ENCODE results near the gene ZNF354C. TPM values are rescaled to one million over a fixed set of nuclear protein-coding genes. Genes with fewer than 3 reads are reported as not detected.

ZNF354C gene
- total RNA-seq, 1 experiment from 2014 or later: not detected

- Histone ChIP-seq H3K4me3 (ENCODE audit: low read depth, low read length) (no peak overlapping the region), H3K27me3 (replicated peaks; ENCODE audit: control insufficient read depth, insufficient read depth, low read length) (no peaks in the 10 kb centered on the region), H3K4me1 (no peaks in the 10 kb centered on the region), H3K9me3 (peaks cover 20% of the 10 kb centered on the region), H3K36me3 (ENCODE audit: control insufficient read depth, insufficient read depth, low read length) (no peaks in the 10 kb centered on the region)
- BruUV-seq (replicated peaks): no TSS peak
- CTCF ChIA-PET: no interaction called here
- POLR2A ChIA-PET: no interaction called here
- Mint-ChIP-seq H3K27me3 (ENCODE audit: insufficient read depth, unreplicated experiment) (no peaks in the 10 kb centered on the region), H3K36me3 (ENCODE audit: insufficient read depth, unreplicated experiment) (no peaks in the 10 kb centered on the region), H3K27ac (ENCODE audit: unreplicated experiment) (no peak overlapping the region), H3K4me1 (ENCODE audit: low read depth, unreplicated experiment) (no peaks in the 10 kb centered on the region), H3K4me3 (ENCODE audit: unreplicated experiment) (no peak overlapping the region), H3K9me3 (ENCODE audit: unreplicated experiment) (peaks cover 22% of the 10 kb centered on the region)
- TF ChIP-seq CTCF (IDR thresholded peaks at IDR 0.05; ENCODE audit: insufficient read depth in 1 of 2, low read depth in 1 of 2, low read length in 1 of 2, severe bottlenecking in 1 of 2, unreplicated experiment in 1 of 2): no peak
- intact Hi-C loops (cut with micrococcal nuclease; ENCODE audit: unreplicated experiment): no loop called here
- peak in 1 of 2 experiments; percentile 15 for DNase-seq
These were observed 59.4 kb downstream of the ZNF354C start for GRCh38 chr5:179119415-179120170.

GRCh38 chr5:179120421-179120861 lies 60.3 kb downstream of the ZNF354C start:
- H3K4me1 Mint-ChIP-seq (ENCODE audit: low read depth, unreplicated experiment): no peaks in the 10 kb centered on the region
- H3K9me3 Mint-ChIP-seq (ENCODE audit: unreplicated experiment): peaks cover 14% of the 10 kb centered on the region
- H3K4me1 ChIP-seq: no peaks in the 10 kb centered on the region
- TF ChIP-seq CTCF (IDR thresholded peaks at IDR 0.05; ENCODE audit: insufficient read depth in 1 of 2, low read depth in 1 of 2, low read length in 1 of 2, severe bottlenecking in 1 of 2, unreplicated experiment in 1 of 2): no peak
- BruUV-seq (replicated peaks): no TSS peak
- ChIA-PET CTCF (no interaction called here), POLR2A (no interaction called here)
- H3K4me3 ChIP-seq (ENCODE audit: low read depth, low read length): no peak overlapping the region
- DNase-seq: peak in 1 of 2 experiments; percentile 7
- no peaks in the 10 kb centered on the region for H3K36me3 Mint-ChIP-seq (ENCODE audit: insufficient read depth, unreplicated experiment)
- no peaks in the 10 kb centered on the region for H3K27me3 Mint-ChIP-seq (ENCODE audit: insufficient read depth, unreplicated experiment)
- H3K27ac Mint-ChIP-seq (ENCODE audit: unreplicated experiment): no peak overlapping the region
- H3K9me3 ChIP-seq: peaks cover 20% of the 10 kb centered on the region
- no peaks in the 10 kb centered on the region for H3K27me3 ChIP-seq (replicated peaks; ENCODE audit: control insufficient read depth, insufficient read depth, low read length)
- intact Hi-C loops (cut with micrococcal nuclease; ENCODE audit: unreplicated experiment): no loop called here
- H3K4me3 Mint-ChIP-seq (ENCODE audit: unreplicated experiment): no peak overlapping the region
- H3K36me3 ChIP-seq (ENCODE audit: control insufficient read depth, insufficient read depth, low read length): no peaks in the 10 kb centered on the region

GRCh38 chr5:179120951-179121666 lies 60.9 kb downstream of the ZNF354C start:
- H3K27me3 ChIP-seq (replicated peaks; ENCODE audit: control insufficient read depth, insufficient read depth, low read length): no peaks in the 10 kb centered on the region
- peaks cover 10% of the 10 kb centered on the region for H3K9me3 Mint-ChIP-seq (ENCODE audit: unreplicated experiment)
- no TSS peak for BruUV-seq (replicated peaks)
- no peak overlapping the region for H3K4me3 Mint-ChIP-seq (ENCODE audit: unreplicated experiment)
- H3K4me3 ChIP-seq (ENCODE audit: low read depth, low read length): no peak overlapping the region
- peaks cover 25% of the 10 kb centered on the region for H3K9me3 ChIP-seq
- ChIA-PET POLR2A (no interaction called here), CTCF (no interaction called here)
- H3K27me3 Mint-ChIP-seq (ENCODE audit: insufficient read depth, unreplicated experiment): no peaks in the 10 kb centered on the region
- intact Hi-C loops (cut with micrococcal nuclease; ENCODE audit: unreplicated experiment): no loop called here
- H3K4me1 ChIP-seq: no peaks in the 10 kb centered on the region
- H3K4me1 Mint-ChIP-seq (ENCODE audit: low read depth, unreplicated experiment): no peaks in the 10 kb centered on the region
- no peaks in the 10 kb centered on the region for H3K36me3 Mint-ChIP-seq (ENCODE audit: insufficient read depth, unreplicated experiment)
- H3K36me3 ChIP-seq (ENCODE audit: control insufficient read depth, insufficient read depth, low read length): no peaks in the 10 kb centered on the region
- DNase-seq: peak in 1 of 2 experiments; percentile 9
- no peak for TF ChIP-seq CTCF (IDR thresholded peaks at IDR 0.05; ENCODE audit: insufficient read depth in 1 of 2, low read depth in 1 of 2, low read length in 1 of 2, severe bottlenecking in 1 of 2, unreplicated experiment in 1 of 2)
- H3K27ac Mint-ChIP-seq (ENCODE audit: unreplicated experiment): no peak overlapping the region
